ENCODE results near the gene PPIL4.

Gene PPIL4

GRCh38 chr6:149473080-149474052, 72.5 kb downstream of the PPIL4 start:
- no peak for DNase-seq (ENCODE audit: low read depth)
- TF ChIP-seq CTCF (IDR thresholded peaks at IDR 0.05; ENCODE audit: control insufficient read depth, insufficient read depth, low read depth, low read length, missing control alignments), result no peak
- no peak overlapping the region for H3K4me3 ChIP-seq (ENCODE audit: control insufficient read depth, low read depth, low read length)

- H3K4me3 ChIP-seq (ENCODE audit: control insufficient read depth, low read depth, low read length), result no peak overlapping the region
- DNase-seq (ENCODE audit: low read depth), result no peak
- TF ChIP-seq CTCF (IDR thresholded peaks at IDR 0.05; ENCODE audit: control insufficient read depth, insufficient read depth, low read depth, low read length, missing control alignments), result no peak
Observed at GRCh38 chr6:149472241-149472640, 73.6 kb downstream of the PPIL4 start.

- TF ChIP-seq CTCF (IDR thresholded peaks at IDR 0.05; ENCODE audit: control insufficient read depth, insufficient read depth, low read depth, low read length, missing control alignments), result no peak
- DNase-seq (ENCODE audit: low read depth), result no peak
- no peak overlapping the region for H3K4me3 ChIP-seq (ENCODE audit: control insufficient read depth, low read depth, low read length)
Observed at GRCh38 chr6:149471801-149472200, 74.0 kb downstream of the PPIL4 start.

GRCh38 chr6:149470948-149471347, 74.9 kb downstream of the PPIL4 start:
- no peak for TF ChIP-seq CTCF (IDR thresholded peaks at IDR 0.05; ENCODE audit: control insufficient read depth, insufficient read depth, low read depth, low read length, missing control alignments)
- no peak overlapping the region for H3K4me3 ChIP-seq (ENCODE audit: control insufficient read depth, low read depth, low read length)
- no peak for DNase-seq (ENCODE audit: low read depth)

GRCh38 chr6:149468179-149468578, 77.7 kb downstream of the PPIL4 start:
- TF ChIP-seq CTCF (IDR thresholded peaks at IDR 0.05; ENCODE audit: control insufficient read depth, insufficient read depth, low read depth, low read length, missing control alignments), result no peak
- DNase-seq (ENCODE audit: low read depth), result no peak
- H3K4me3 ChIP-seq (ENCODE audit: control insufficient read depth, low read depth, low read length), result no peak overlapping the region

- no peak overlapping the region for H3K4me3 ChIP-seq (ENCODE audit: control insufficient read depth, low read depth, low read length)
- no peak for DNase-seq (ENCODE audit: low read depth)
- no peak for TF ChIP-seq CTCF (IDR thresholded peaks at IDR 0.05; ENCODE audit: control insufficient read depth, insufficient read depth, low read depth, low read length, missing control alignments)
Observed at GRCh38 chr6:149467265-149467664, 78.6 kb downstream of the PPIL4 start.
